PC-3 (cell line): ENCODE measurements around the gene G6PD. TPM values are rescaled to one million over a fixed set of nuclear protein-coding genes. Genes with fewer than 3 reads are reported as not detected.

Experiments
- ATAC-seq: fragments of 200-7000 bp; cut with Tn5 transposase; 2 replicates; pipeline ENCODE4 v1.9.1; 2020; ENCODE audit warnings: mild to moderate bottlenecking, moderate library complexity
- BruUV-seq: library from RNA; stranded (reverse); fragments of 400-500 nt; replicated peaks from 2 replicates; lab custom pipeline; 2021; lab: Mats Ljungman, UMichigan
- CTCF ChIA-PET: fragments of 300-600 bp; sonication (Branson Sonifier 250); formaldehyde crosslinking; loops from one replicate; lab custom pipeline; 2022; ENCODE audit warnings: antibody characterized with exemption; lab: Charles Lee
- POLR2A ChIA-PET: fragments of 300-600 bp; sonication (Branson Sonifier 250); formaldehyde crosslinking; loops from one replicate; lab custom pipeline; 2022; ENCODE audit warnings: antibody characterized with exemption; ENCODE audit not compliant: unreplicated experiment; lab: Charles Lee
- DNase-seq: peaks from one replicate; pipeline ENCODE4 v3.0.0-alpha.2; 2015
- H2AFZ ChIP-seq: fragments of 300-600 bp; sonication (generic); 2 replicates; pipeline ENCODE4 v1.6.0; 2016; ENCODE audit warnings: antibody characterized with exemption, low read length
- H3F3A ChIP-seq: fragments of 300-600 bp; sonication (generic); one replicate; pipeline ENCODE4 v1.6.0; 2017; ENCODE audit warnings: antibody characterized with exemption, low read length, control low read depth, mild to moderate bottlenecking; ENCODE audit not compliant: unreplicated experiment
- H3K27ac ChIP-seq: fragments of 300-600 bp; sonication (generic); 2 replicates; pipeline ENCODE4 v1.5.1; 2016; ENCODE audit warnings: mild to moderate bottlenecking, low read length
- H3K27me3 ChIP-seq: fragments of 300-600 bp; sonication (generic); 2 replicates; pipeline ENCODE4 v1.6.1; 2016; ENCODE audit warnings: low read length, mixed read lengths
- H3K36me3 ChIP-seq: fragments of 300-600 bp; sonication (generic); 2 replicates; pipeline ENCODE4 v1.6.1; 2016; ENCODE audit warnings: low read depth, mixed run types, low read length, mixed read lengths
- H3K4me1 ChIP-seq: fragments of 300-600 bp; sonication (generic); 2 replicates; pipeline ENCODE4 v1.5.1; 2016; ENCODE audit warnings: low read length; ENCODE audit not compliant: insufficient read depth
- H3K4me2 ChIP-seq: fragments of 300-600 bp; sonication (generic); 2 replicates; pipeline ENCODE4 v1.6.0; 2016; ENCODE audit warnings: low read length
- H3K4me3 ChIP-seq: fragments of 300-600 bp; sonication (generic); 2 replicates; pipeline ENCODE4 v1.5.1; 2016; ENCODE audit warnings: mild to moderate bottlenecking, low read length, mixed read lengths
- H3K79me2 ChIP-seq: fragments of 300-600 bp; sonication (generic); 2 replicates; pipeline ENCODE4 v1.6.1; 2017; ENCODE audit warnings: low read length, mixed read lengths
- H3K9ac ChIP-seq: fragments of 300-600 bp; sonication (generic); 2 replicates; pipeline ENCODE4 v1.6.0; 2016; ENCODE audit warnings: mild to moderate bottlenecking, low read length
- H3K9me2 ChIP-seq: fragments of 300-600 bp; sonication (generic); replicated peaks from 2 replicates; pipeline ENCODE4 v1.6.1; 2016; ENCODE audit warnings: mixed run types, low read length, mixed read lengths
- H3K9me3 ChIP-seq: fragments of 300-600 bp; sonication (generic); 2 replicates; pipeline ENCODE4 v1.6.1; 2016; ENCODE audit warnings: low read length, mixed read lengths
- H4K20me1 ChIP-seq: fragments of 300-600 bp; sonication (generic); 2 replicates; pipeline ENCODE4 v1.6.1; 2016; ENCODE audit warnings: low read length, mixed read lengths
- EZH2 ChIP-seq: fragments of 300-600 bp; sonication (generic); IDR thresholded peaks from one replicate; pipeline ENCODE4 v1.6.1; 2017; ENCODE audit warnings: antibody characterized with exemption, mild to moderate bottlenecking, low read length; ENCODE audit not compliant: unreplicated experiment
- EZH2phosphoT487 ChIP-seq: fragments of 300-600 bp; sonication (generic); IDR thresholded peaks from 2 replicates; pipeline ENCODE4 v1.6.1; 2018; ENCODE audit warnings: mild to moderate bottlenecking, antibody characterized with exemption, low read length, borderline replicate concordance
- intact Hi-C: fragments of 100-400 bp; cut with micrococcal nuclease; formaldehyde crosslinking; loops from 2 replicates; pipeline ENCODE4 v1.9.0; 2023
- total RNA-seq: library from RNA; depleted of rRNA; stranded (reverse); fragments of >200 nt; gene quantifications from 2 replicates; pipeline ENCODE4 v1.2.3, GENCODE V29; 2014
- TF ChIP-seq, protein P1 (sequence below): fragments of 300-600 bp; sonication (generic); conservative IDR thresholded peaks from 2 replicates; pipeline ENCODE4 v1.5.1; 2017; ENCODE audit warnings: antibody characterized with exemption, low read depth, mild to moderate bottlenecking, low read length

The G6PD gene
- total RNA-seq, 1 experiment from 2014 or later = 121 TPM

DNA sequence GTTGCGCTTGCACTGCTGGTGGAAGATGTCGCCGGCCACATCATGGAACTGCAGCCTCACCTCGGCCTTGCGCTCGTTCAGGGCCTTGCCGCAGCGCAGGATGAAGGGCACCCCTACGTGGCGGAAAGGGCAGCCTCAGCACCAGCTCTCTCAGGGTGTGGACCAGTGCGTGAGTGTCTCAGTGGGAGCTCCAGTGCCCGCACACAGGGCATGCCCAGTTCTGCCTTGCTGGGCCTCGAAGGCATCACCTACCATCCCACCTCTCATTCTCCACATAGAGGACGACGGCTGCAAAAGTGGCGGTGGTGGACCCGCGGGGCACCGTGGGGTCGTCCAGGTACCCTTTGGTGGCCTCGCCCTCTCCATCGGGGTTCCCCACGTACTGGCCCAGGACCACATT is 14.0 kb downstream of the G6PD start:
- BruUV-seq = no TSS peak
- no peaks in the 10 kb centered on the region for H3K9me2 ChIP-seq
- CTCF ChIA-PET = no interaction called here
- H3K79me2 ChIP-seq = peaks cover 5% of the 10 kb centered on the region
- H3K4me2 ChIP-seq = no peak overlapping the region
- H3K27ac ChIP-seq = no peak overlapping the region
- H3F3A ChIP-seq = no peaks in the 10 kb centered on the region
- TF ChIP-seq, protein P1, sequence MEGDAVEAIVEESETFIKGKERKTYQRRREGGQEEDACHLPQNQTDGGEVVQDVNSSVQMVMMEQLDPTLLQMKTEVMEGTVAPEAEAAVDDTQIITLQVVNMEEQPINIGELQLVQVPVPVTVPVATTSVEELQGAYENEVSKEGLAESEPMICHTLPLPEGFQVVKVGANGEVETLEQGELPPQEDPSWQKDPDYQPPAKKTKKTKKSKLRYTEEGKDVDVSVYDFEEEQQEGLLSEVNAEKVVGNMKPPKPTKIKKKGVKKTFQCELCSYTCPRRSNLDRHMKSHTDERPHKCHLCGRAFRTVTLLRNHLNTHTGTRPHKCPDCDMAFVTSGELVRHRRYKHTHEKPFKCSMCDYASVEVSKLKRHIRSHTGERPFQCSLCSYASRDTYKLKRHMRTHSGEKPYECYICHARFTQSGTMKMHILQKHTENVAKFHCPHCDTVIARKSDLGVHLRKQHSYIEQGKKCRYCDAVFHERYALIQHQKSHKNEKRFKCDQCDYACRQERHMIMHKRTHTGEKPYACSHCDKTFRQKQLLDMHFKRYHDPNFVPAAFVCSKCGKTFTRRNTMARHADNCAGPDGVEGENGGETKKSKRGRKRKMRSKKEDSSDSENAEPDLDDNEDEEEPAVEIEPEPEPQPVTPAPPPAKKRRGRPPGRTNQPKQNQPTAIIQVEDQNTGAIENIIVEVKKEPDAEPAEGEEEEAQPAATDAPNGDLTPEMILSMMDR = no peak
- TF ChIP-seq EZH2 = no peak
- TF ChIP-seq EZH2phosphoT487 = no peak
- H3K27me3 ChIP-seq = no peaks in the 10 kb centered on the region
- H3K36me3 ChIP-seq = peaks cover 24% of the 10 kb centered on the region; the same call in 1 of the 2 replicates
- DNase-seq (no peak), ATAC-seq (no peak)
- H4K20me1 ChIP-seq = no peaks in the 10 kb centered on the region
- intact Hi-C loops = no loop called here
- H2AFZ ChIP-seq = no peak overlapping the region
- POLR2A ChIA-PET = no interaction called here
- H3K9ac ChIP-seq = no peak overlapping the region
- no peaks in the 10 kb centered on the region for H3K9me3 ChIP-seq
- peaks cover 3% of the 10 kb centered on the region; the same call in 1 of the 2 replicates for H3K4me1 ChIP-seq
- H3K4me3 ChIP-seq = no peak overlapping the region

- ATAC-seq = no peak
- TF ChIP-seq EZH2phosphoT487 = no peak
- TF ChIP-seq, protein P1 = no peak
- TF ChIP-seq EZH2 = no peak
- no peak overlapping the region for H3K4me3 ChIP-seq
- DNase-seq = no peak
- no peaks in the 10 kb centered on the region for H4K20me1 ChIP-seq
- peaks cover 9% of the 10 kb centered on the region; the same call in 1 of the 2 replicates for H3K4me1 ChIP-seq
- H3K36me3 ChIP-seq = peaks cover 24% of the 10 kb centered on the region; the same call in 1 of the 2 replicates
- H3K9ac ChIP-seq = no peak overlapping the region
- CTCF ChIA-PET = interaction anchor here (0.6 kb wide), 1 partner anchor 10 kb away, joined by 5 read pairs; no protein-coding TSS in a partner anchor
- H2AFZ ChIP-seq = no peak overlapping the region
- H3K9me2 ChIP-seq = no peaks in the 10 kb centered on the region
- H3K27ac ChIP-seq = no peak overlapping the region
- POLR2A ChIA-PET = no interaction called here
- no peak overlapping the region for H3K4me2 ChIP-seq
- H3K27me3 ChIP-seq = no peaks in the 10 kb centered on the region
- no TSS peak for BruUV-seq
- H3K9me3 ChIP-seq = no peaks in the 10 kb centered on the region
- no peaks in the 10 kb centered on the region for H3F3A ChIP-seq
- intact Hi-C loops = no loop called here
- H3K79me2 ChIP-seq = no peaks in the 10 kb centered on the region
Measured at GRCh38 chrX:154531626-154532025, 15.0 kb downstream of the G6PD start.

GRCh38 chrX:154530286-154530685 is 16.4 kb downstream of the G6PD start:
- H3K4me2 ChIP-seq = no peak overlapping the region
- H3K4me1 ChIP-seq = peaks cover 18% of the 10 kb centered on the region
- H3K9me2 ChIP-seq = no peaks in the 10 kb centered on the region
- ChIA-PET POLR2A (no interaction called here), CTCF (no interaction called here)
- H3K36me3 ChIP-seq = peaks cover 20% of the 10 kb centered on the region; the same call in 1 of the 2 replicates
- no peak overlapping the region for H3K9ac ChIP-seq
- no peaks in the 10 kb centered on the region for H3K9me3 ChIP-seq
- no peaks in the 10 kb centered on the region for H3K79me2 ChIP-seq
- BruUV-seq = no TSS peak
- no peaks in the 10 kb centered on the region for H3K27me3 ChIP-seq
- ATAC-seq (no peak), DNase-seq (no peak)
- intact Hi-C loops = no loop called here
- TF ChIP-seq EZH2phosphoT487 (no peak), EZH2 (no peak)
- TF ChIP-seq, protein P1 = no peak
- no peaks in the 10 kb centered on the region for H3F3A ChIP-seq
- no peak overlapping the region for H3K4me3 ChIP-seq
- H4K20me1 ChIP-seq = no peaks in the 10 kb centered on the region
- H2AFZ ChIP-seq = no peak overlapping the region
- no peak overlapping the region for H3K27ac ChIP-seq
